Lung (tissue), 12 donors: ENCODE results near the gene WDR64. TPM values are rescaled to one million over a fixed set of nuclear protein-coding genes. Genes with fewer than 3 reads are reported as not detected.

ENCODE experiments used
- ATAC-seq: fragments of 200-7000 bp; cut with Tn5 transposase; one replicate; pipeline ENCODE4 v1.9.1; 2020; ENCODE audit warnings: moderate number of reproducible peaks; ENCODE audit not compliant: insufficient read depth, low FRiP score
- DNase-seq, 3 donors: peaks; one replicate each; pipeline ENCODE4 v3.0.0-alpha.2; 2013 to 2017
- H3K27ac ChIP-seq, 2 donors: one replicate each; pipeline ENCODE4 v1.5.1; 2013; ENCODE audit warnings: mild to moderate bottlenecking in 2 of 2, moderate library complexity in 2 of 2, control low read depth in 1 of 2, inconsistent platforms in 1 of 2, low read depth in 1 of 2, low read length in 1 of 2
- H3K27me3 ChIP-seq, 3 donors: one replicate each; pipeline ENCODE4 v1.5.1; 2013; ENCODE audit warnings: low read length in 2 of 3; ENCODE audit not compliant: control insufficient read depth in 3 of 3, insufficient read depth in 3 of 3
- H3K36me3 ChIP-seq, 4 donors: one replicate each; pipeline ENCODE4 v1.5.1; 2013; ENCODE audit warnings: low read length in 4 of 4, mild to moderate bottlenecking in 1 of 4, moderate library complexity in 1 of 4; ENCODE audit not compliant: control insufficient read depth in 4 of 4, insufficient read depth in 4 of 4
- H3K4me1 ChIP-seq, 5 donors: one replicate each; pipeline ENCODE4 v1.5.1; 2013; ENCODE audit warnings: low read length in 5 of 5, mild to moderate bottlenecking in 2 of 5, moderate library complexity in 1 of 5; ENCODE audit not compliant: control insufficient read depth in 5 of 5, insufficient read depth in 5 of 5
- H3K4me3 ChIP-seq: one replicate; pipeline ENCODE4 v1.5.1; 2013; ENCODE audit warnings: mild to moderate bottlenecking, control low read depth, moderate library complexity
- H3K9ac ChIP-seq, 2 donors: one replicate each; pipeline ENCODE4 v1.5.1; 2013; ENCODE audit warnings: low read length in 2 of 2, control low read depth in 1 of 2; ENCODE audit not compliant: insufficient read depth in 1 of 2
- H3K9me3 ChIP-seq, 4 donors: one replicate each; pipeline ENCODE4 v1.5.1; 2013; ENCODE audit warnings: low read length in 3 of 4, mild to moderate bottlenecking in 1 of 4, moderate library complexity in 1 of 4; ENCODE audit not compliant: control insufficient read depth in 4 of 4, insufficient read depth in 3 of 4
- CTCF ChIP-seq: IDR thresholded peaks from 2 replicates; pipeline ENCODE4 v1.5.1; 2012; ENCODE audit warnings: mild to moderate bottlenecking; ENCODE audit errors: control extremely low read depth, extremely low read depth
- WGBS, 2 donors: extraction: QIAGEN DNeasy Blood & Tissue Kit; methylation state at CpG; one replicate each; pipeline ENCODE4 v1.1.7; 2013; 5-methylcytosine and 5-hydroxymethylcytosine counted together
- polyA plus RNA-seq, 2 donors: library from polyadenylated mRNA; stranded (reverse); fragments of 200-250 nt; gene quantifications; one replicate each; pipeline ENCODE4 v1.2.1, GENCODE V29; 2013
- total RNA-seq, 2 donors: library from RNA; depleted of rRNA in 1 of 2; stranded (reverse); fragments of >200 nt in 1 of 2; gene quantifications; one replicate each; pipeline ENCODE4 v1.2.1, GENCODE V29; 2014 to 2021
- donor health status: control.
- donor health status: control.
- donor health status: Bipolar disorder and iron deficiency.
- donor health status: healthy.
- donor health status: DM: yes; HTN: yes; CAD: no.

The WDR64 gene
- total and polyA plus RNA-seq, 4 donors: not detected

DNA sequence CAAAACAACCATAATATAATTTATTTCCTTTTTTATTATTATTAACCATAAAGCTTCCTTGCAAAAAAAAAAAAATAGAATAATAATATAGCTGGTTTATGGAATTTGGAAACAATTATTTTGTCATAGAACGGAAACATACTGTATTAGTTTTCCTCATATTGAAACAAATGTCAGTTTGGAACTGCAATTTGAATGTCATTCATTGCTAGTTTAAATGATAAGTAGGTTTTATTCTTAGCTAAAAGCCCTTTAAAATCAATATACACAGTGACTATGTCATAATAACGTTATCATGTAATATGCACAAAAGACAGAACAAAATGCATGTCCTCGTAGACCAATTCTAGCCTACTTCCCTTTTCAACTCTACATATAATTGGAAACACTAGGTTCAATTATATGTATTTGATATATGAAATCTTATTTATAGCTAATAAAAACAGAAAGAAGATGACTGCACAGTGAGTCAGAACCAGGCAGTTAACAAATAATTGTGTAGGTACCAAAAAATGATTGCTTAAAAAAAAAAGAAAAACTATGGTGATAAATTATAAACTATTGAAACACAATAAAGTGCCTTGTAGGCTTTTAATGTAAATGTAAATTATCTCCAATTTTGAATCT is 110.7 kb downstream of the WDR64 start:
- Histone ChIP-seq H3K36me3 (no peaks in the 10 kb centered on the region), H3K27me3 (no peaks in the 10 kb centered on the region), H3K4me1 (no peaks in the 10 kb centered on the region), H3K9me3 (no peaks in the 10 kb centered on the region), H3K9ac (no peak overlapping the region), H3K27ac (no peak overlapping the region), H3K4me3 (no peak overlapping the region)
- 84 to 88% methylated on average over 3 of the region's 3 CpGs for WGBS, 2 donors
- DNase-seq (no peak), ATAC-seq (no peak)
- no peak for TF ChIP-seq CTCF

DNA sequence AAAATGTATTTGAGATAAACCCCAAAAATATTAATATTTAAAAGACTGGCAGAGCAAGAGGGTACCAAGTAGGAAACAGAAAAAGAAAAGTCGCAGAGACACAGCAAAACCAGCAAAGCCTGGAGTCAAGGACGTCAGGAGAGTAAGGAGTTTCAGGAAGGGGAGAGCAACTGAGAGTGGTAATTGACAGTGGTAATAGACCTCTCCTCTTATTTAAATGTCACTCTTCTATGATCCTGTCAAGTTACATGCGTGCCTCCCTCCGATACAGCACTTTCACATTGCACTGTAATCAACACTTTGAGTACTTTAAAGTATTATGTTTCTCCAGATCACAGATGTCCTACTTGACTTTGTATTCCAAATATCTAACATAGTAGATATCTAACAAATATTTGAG is 113.3 kb downstream of the WDR64 start:
- TF ChIP-seq CTCF: no peak
- no peak overlapping the region for H3K9ac ChIP-seq
- no peaks in the 10 kb centered on the region for H3K4me1 ChIP-seq
- DNase-seq: no peak
- H3K36me3 ChIP-seq: no peaks in the 10 kb centered on the region
- 73% methylated on average over 4 of the region's 4 CpGs for WGBS, 2 donors
- H3K9me3 ChIP-seq: no peaks in the 10 kb centered on the region
- no peak overlapping the region for H3K4me3 ChIP-seq
- ATAC-seq: no peak
- H3K27me3 ChIP-seq: no peaks in the 10 kb centered on the region
- no peak overlapping the region for H3K27ac ChIP-seq

- TF ChIP-seq CTCF: no peak
- 55 to 59% methylated on average over 2 of the region's 2 CpGs for WGBS, 2 donors
Observed at GRCh38 chr1:241767737-241768136, 115.7 kb downstream of the WDR64 start.

GRCh38 chr1:241770115-241770514 is 118.0 kb downstream of the WDR64 start:
- Histone ChIP-seq H3K4me1 (no peaks in the 10 kb centered on the region), H3K4me3 (no peak overlapping the region), H3K27ac (no peak overlapping the region), H3K27me3 (no peaks in the 10 kb centered on the region), H3K9ac (no peak overlapping the region), H3K36me3 (no peaks in the 10 kb centered on the region), H3K9me3 (no peaks in the 10 kb centered on the region)
- DNase-seq (peak in 1 of 3 donors; percentile 6), ATAC-seq (no peak)
- TF ChIP-seq CTCF: no peak
- 17 to 27% methylated on average over 1 of the region's 1 CpG for whole genome bisulfite sequencing, 2 donors

More at GRCh38 chr1:241767737-241768136, 115.7 kb downstream of the WDR64 start:
- H3K9ac ChIP-seq: no peak overlapping the region
- no peaks in the 10 kb centered on the region for H3K4me1 ChIP-seq
- H3K27ac ChIP-seq: no peak overlapping the region
- no peaks in the 10 kb centered on the region for H3K36me3 ChIP-seq
- H3K27me3 ChIP-seq: no peaks in the 10 kb centered on the region
- H3K4me3 ChIP-seq: no peak overlapping the region
- H3K9me3 ChIP-seq: no peaks in the 10 kb centered on the region
- no peak for DNase-seq
- no peak for ATAC-seq
